ENCODE data around the gene RAVER1.

Gene RAVER1

GRCh38 chr19:10269333-10270179, 63.8 kb downstream of the RAVER1 start:
- peak; percentile 85 for DNase-seq (ENCODE audit: low spot score)

GRCh38 chr19:10268071-10268470, 65.3 kb downstream of the RAVER1 start:
- no peak for DNase-seq (ENCODE audit: low spot score)

- DNase-seq (ENCODE audit: low spot score): no peak
Measured at GRCh38 chr19:10266706-10267105, 66.6 kb downstream of the RAVER1 start.
